Bronchial epithelial cell (primary cell): ENCODE measurements around the gene RAP1A. TPM values are rescaled to one million over a fixed set of nuclear protein-coding genes. Genes with fewer than 3 reads are reported as not detected.

Source experiments
- DNase-seq: peaks from one replicate; pipeline ENCODE4 v3.0.0-alpha.2; 2010; ENCODE audit warnings: low read depth
- FAIRE-seq: peaks from 2 replicates; lab custom pipeline; 2011; peaks lifted over from hg19 to GRCh38; lab: Jason Lieb, UNC
- H3K27me3 ChIP-seq: 2 replicates; pipeline ENCODE4 v1.5.1; 2011; ENCODE audit warnings: low read length; ENCODE audit not compliant: control insufficient read depth, insufficient read depth
- H3K36me3 ChIP-seq: 2 replicates; pipeline ENCODE4 v1.5.1; 2011; ENCODE audit warnings: low read length; ENCODE audit not compliant: control insufficient read depth, insufficient read depth
- H3K4me3 ChIP-seq: 2 replicates; pipeline ENCODE4 v1.5.1; 2011; ENCODE audit warnings: mild to moderate bottlenecking, low read depth, low read length, control low read depth
- CTCF ChIP-seq: IDR thresholded peaks from 2 replicates; pipeline ENCODE4 v1.5.1; 2011; ENCODE audit warnings: mild to moderate bottlenecking, moderate library complexity, low read length, control low read depth, inconsistent platforms; ENCODE audit not compliant: insufficient read depth, severe bottlenecking
- total RNA-seq: library from RNA; depleted of rRNA; stranded (reverse); fragments of >200 nt; gene quantifications from 2 replicates; pipeline ENCODE4 v1.2.1, GENCODE V29; 2014

Gene RAP1A
- total RNA-seq, 1 donor from 2014 or later = 16.6 TPM

- no peak overlapping the region for H3K4me3 ChIP-seq
- peaks cover 3% of the 10 kb centered on the region for H3K36me3 ChIP-seq
- no peak for TF ChIP-seq CTCF
- FAIRE-seq (no peak), DNase-seq (no peak)
- no peaks in the 10 kb centered on the region for H3K27me3 ChIP-seq
Observed at GRCh38 chr1:111723091-111723806, 103.7 kb downstream of the RAP1A start.

- Histone ChIP-seq H3K36me3 (peaks cover 3% of the 10 kb centered on the region), H3K27me3 (no peaks in the 10 kb centered on the region), H3K4me3 (no peak overlapping the region)
- DNase-seq (no peak), FAIRE-seq (no peak)
- no peak for TF ChIP-seq CTCF
Observed at GRCh38 chr1:111723871-111724270, 104.3 kb downstream of the RAP1A start.

GRCh38 chr1:111725192-111725591 is 105.6 kb downstream of the RAP1A start:
- FAIRE-seq (no peak), DNase-seq (no peak)
- peaks cover 3% of the 10 kb centered on the region for H3K36me3 ChIP-seq
- no peaks in the 10 kb centered on the region for H3K27me3 ChIP-seq
- no peak for TF ChIP-seq CTCF
- no peak overlapping the region for H3K4me3 ChIP-seq

- Histone ChIP-seq H3K27me3 (no peaks in the 10 kb centered on the region), H3K4me3 (no peak overlapping the region), H3K36me3 (peaks cover 3% of the 10 kb centered on the region)
- no peak for DNase-seq
- FAIRE-seq = no peak
- no peak for TF ChIP-seq CTCF
Observed at GRCh38 chr1:111727056-111727455, 107.5 kb downstream of the RAP1A start.

- FAIRE-seq (no peak), DNase-seq (no peak)
- no peaks in the 10 kb centered on the region for H3K27me3 ChIP-seq
- peaks cover 3% of the 10 kb centered on the region for H3K36me3 ChIP-seq
- H3K4me3 ChIP-seq = no peak overlapping the region
- TF ChIP-seq CTCF = no peak
Observed at GRCh38 chr1:111729271-111729921, 109.8 kb downstream of the RAP1A start.
